ENCODE measurements around the gene ZNF764. TPM values are rescaled to one million over a fixed set of nuclear protein-coding genes. Genes with fewer than 3 reads are reported as not detected.
A peak's percentile ranks its signal among the peaks of the same experiment; 100 is the strongest.

Gene ZNF764
- total RNA-seq, 1 donor from 2014 or later, result 3.6 TPM

DNA sequence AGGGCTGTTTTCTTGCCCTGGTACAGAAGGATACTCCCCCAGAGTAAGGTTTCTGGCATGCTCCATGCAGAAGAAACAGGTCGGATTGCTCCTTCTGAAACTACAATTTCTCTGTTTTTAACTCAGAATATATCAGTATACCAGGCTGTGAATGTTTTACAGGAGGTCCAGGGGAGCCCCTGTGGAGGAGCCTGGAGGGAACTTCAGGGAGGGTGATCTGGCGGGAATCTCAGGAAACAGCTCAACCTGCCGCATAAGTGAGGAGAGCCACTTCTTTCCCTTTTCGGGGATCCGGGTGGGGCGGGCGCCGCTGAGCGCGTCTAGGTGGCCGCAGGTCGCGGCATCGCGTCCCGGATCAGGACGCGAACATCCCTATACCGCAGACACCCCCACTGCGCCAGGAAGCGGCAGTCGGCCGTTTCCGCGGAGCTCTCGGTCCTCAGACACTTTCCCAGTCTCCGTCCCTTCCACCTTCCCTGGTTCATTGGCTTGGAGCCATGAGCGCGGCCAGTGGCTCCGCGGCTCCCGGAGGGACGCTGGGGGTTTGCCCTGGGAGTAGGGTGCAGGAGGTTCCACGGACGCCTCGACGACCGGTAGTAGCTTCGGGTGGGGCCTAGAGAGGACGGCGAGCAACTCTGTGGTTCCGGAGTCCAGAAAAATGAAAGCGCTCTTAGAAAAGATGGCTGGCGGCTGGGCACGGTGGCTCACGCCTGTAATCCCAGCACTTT lies 3.1 kb upstream of the ZNF764 start:
- no peaks in the 10 kb centered on the region for H3K36me3 ChIP-seq
- Mint-ChIP-seq H3K9me3 (peaks cover 2% of the 10 kb centered on the region), H3K4me1 (peaks cover 14% of the 10 kb centered on the region), H3K27ac (no peak overlapping the region), H3K4me3 (peak overlapping the region; percentile 38), H3K36me3 (peaks cover 2% of the 10 kb centered on the region), H3K27me3 (ENCODE audit: insufficient read depth, low read depth) (peaks cover 7% of the 10 kb centered on the region)
- peaks cover 15% of the 10 kb centered on the region for H3K27me3 ChIP-seq
- TF ChIP-seq EZH2phosphoT487 (IDR thresholded peaks at IDR 0.05) (no peak), EZH2 (IDR thresholded peaks at IDR 0.05) (no peak)
- TF ChIP-seq, protein P1, sequence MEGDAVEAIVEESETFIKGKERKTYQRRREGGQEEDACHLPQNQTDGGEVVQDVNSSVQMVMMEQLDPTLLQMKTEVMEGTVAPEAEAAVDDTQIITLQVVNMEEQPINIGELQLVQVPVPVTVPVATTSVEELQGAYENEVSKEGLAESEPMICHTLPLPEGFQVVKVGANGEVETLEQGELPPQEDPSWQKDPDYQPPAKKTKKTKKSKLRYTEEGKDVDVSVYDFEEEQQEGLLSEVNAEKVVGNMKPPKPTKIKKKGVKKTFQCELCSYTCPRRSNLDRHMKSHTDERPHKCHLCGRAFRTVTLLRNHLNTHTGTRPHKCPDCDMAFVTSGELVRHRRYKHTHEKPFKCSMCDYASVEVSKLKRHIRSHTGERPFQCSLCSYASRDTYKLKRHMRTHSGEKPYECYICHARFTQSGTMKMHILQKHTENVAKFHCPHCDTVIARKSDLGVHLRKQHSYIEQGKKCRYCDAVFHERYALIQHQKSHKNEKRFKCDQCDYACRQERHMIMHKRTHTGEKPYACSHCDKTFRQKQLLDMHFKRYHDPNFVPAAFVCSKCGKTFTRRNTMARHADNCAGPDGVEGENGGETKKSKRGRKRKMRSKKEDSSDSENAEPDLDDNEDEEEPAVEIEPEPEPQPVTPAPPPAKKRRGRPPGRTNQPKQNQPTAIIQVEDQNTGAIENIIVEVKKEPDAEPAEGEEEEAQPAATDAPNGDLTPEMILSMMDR (IDR thresholded peaks at IDR 0.05), result no peak
- peak overlapping the region; percentile 60 for H2AFZ ChIP-seq (replicated peaks)
- no peaks in the 10 kb centered on the region for H4K20me1 ChIP-seq (ENCODE audit: low read depth)
- peak; percentile 16 for DNase-seq (ENCODE audit: low spot score)
- H3K27ac ChIP-seq, result no peak overlapping the region
- no peak overlapping the region for H3K4me3 ChIP-seq
- peak overlapping the region; percentile 52 for H3K4me2 ChIP-seq
- H3F3A ChIP-seq (ENCODE audit: low read depth), result peaks cover 24% of the 10 kb centered on the region
- H3K4me1 ChIP-seq, result no peaks in the 10 kb centered on the region
- peaks cover 15% of the 10 kb centered on the region for H3K79me2 ChIP-seq (ENCODE audit: low read depth)
- H3K9ac ChIP-seq, result no peak overlapping the region
- H3K9me3 ChIP-seq (ENCODE audit: low read depth), result no peaks in the 10 kb centered on the region

DNA sequence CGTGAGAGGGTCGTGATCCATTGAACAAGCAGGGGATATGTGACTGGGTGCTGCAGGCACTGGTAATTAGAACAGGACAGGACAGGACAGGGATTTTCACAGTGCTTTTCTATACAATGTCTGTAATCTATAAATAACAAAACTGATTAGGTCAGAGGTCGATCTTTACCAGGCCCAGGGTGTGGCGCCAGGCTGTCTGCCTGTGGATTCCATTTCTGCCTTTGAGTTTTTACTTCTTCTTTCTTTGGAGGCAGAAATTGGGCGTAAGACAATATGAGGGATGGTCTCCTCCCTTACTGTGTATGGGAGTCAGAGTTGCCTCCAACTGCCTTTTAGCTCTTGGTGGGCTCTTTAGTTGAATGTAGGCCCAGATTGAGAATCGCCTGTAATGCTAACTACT lies 1.5 kb upstream of the ZNF764 start:
- Histone ChIP-seq H3K36me3 (no peaks in the 10 kb centered on the region), H3K9ac (no peak overlapping the region), H2AFZ (replicated peaks) (no peak overlapping the region), H3K4me2 (no peak overlapping the region), H3K79me2 (ENCODE audit: low read depth) (peaks cover 17% of the 10 kb centered on the region), H3K27ac (no peak overlapping the region), H3K9me3 (ENCODE audit: low read depth) (no peaks in the 10 kb centered on the region), H3K4me1 (no peaks in the 10 kb centered on the region), H3F3A (ENCODE audit: low read depth) (peaks cover 24% of the 10 kb centered on the region), H3K4me3 (no peak overlapping the region), H4K20me1 (ENCODE audit: low read depth) (no peaks in the 10 kb centered on the region), H3K27me3 (peaks cover 15% of the 10 kb centered on the region)
- H3K36me3 Mint-ChIP-seq, result peaks cover 6% of the 10 kb centered on the region
- H3K4me1 Mint-ChIP-seq, result peaks cover 18% of the 10 kb centered on the region
- peak overlapping the region; percentile 66 for H3K4me3 Mint-ChIP-seq
- TF ChIP-seq EZH2phosphoT487 (IDR thresholded peaks at IDR 0.05), result no peak
- TF ChIP-seq EZH2 (IDR thresholded peaks at IDR 0.05), result no peak
- TF ChIP-seq, protein P1 (IDR thresholded peaks at IDR 0.05), result no peak
- DNase-seq (ENCODE audit: low spot score), result no peak
- H3K9me3 Mint-ChIP-seq, result peaks cover 2% of the 10 kb centered on the region
- peaks cover 6% of the 10 kb centered on the region for H3K27me3 Mint-ChIP-seq (ENCODE audit: insufficient read depth, low read depth)
- H3K27ac Mint-ChIP-seq, result peak overlapping the region; percentile 90

DNA sequence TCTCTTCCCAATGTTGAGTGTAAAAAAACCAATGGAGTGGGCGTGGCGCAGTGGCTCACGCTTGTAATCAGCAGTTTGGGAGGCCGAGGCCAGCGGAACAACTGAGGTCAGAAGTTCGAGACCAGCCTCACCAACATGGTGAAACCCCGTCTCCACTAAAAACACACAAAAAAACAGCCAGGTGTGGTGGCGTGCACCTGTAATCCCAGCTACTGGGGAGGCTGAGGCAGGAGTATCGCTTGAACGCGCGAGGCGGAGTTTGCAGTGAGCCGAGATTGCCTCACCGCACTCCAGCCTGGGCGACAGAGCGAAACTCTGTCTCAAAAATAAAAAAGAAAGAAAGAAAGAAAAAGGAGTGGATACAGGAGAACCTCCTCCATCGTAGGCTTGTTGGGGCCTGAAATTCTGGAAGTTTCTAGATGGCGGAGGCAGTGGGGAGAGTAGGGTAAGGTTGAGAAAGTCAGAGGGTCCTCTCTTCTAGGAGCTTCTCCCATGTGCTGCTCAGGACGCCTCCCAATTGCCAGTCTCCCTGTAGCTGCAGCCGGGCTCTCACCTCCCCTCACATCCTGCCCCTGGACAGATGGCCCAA lies 709 bp upstream of the ZNF764 start:
- Histone ChIP-seq H4K20me1 (ENCODE audit: low read depth) (no peaks in the 10 kb centered on the region), H3K27me3 (peaks cover 15% of the 10 kb centered on the region), H3K4me3 (peak overlapping the region; percentile 94), H3K4me2 (peak overlapping the region; percentile 81), H3K9ac (no peak overlapping the region), H3K36me3 (no peaks in the 10 kb centered on the region), H3K27ac (no peak overlapping the region), H3K4me1 (no peaks in the 10 kb centered on the region), H3K9me3 (ENCODE audit: low read depth) (no peaks in the 10 kb centered on the region), H3K79me2 (ENCODE audit: low read depth) (peaks cover 22% of the 10 kb centered on the region), H3F3A (ENCODE audit: low read depth) (peaks cover 24% of the 10 kb centered on the region), H2AFZ (replicated peaks) (peak overlapping the region; percentile 31)
- Mint-ChIP-seq H3K9me3 (peaks cover 2% of the 10 kb centered on the region), H3K4me3 (peak overlapping the region; percentile 89), H3K27me3 (ENCODE audit: insufficient read depth, low read depth) (peaks cover 6% of the 10 kb centered on the region), H3K4me1 (peaks cover 18% of the 10 kb centered on the region), H3K27ac (peak overlapping the region; percentile 99), H3K36me3 (peaks cover 12% of the 10 kb centered on the region)
- TF ChIP-seq EZH2 (IDR thresholded peaks at IDR 0.05), result no peak
- TF ChIP-seq, protein P1 (IDR thresholded peaks at IDR 0.05), result no peak
- no peak for DNase-seq (ENCODE audit: low spot score)
